Measurements from ENCODE around the gene RPS2.

The RPS2 gene

DNA sequence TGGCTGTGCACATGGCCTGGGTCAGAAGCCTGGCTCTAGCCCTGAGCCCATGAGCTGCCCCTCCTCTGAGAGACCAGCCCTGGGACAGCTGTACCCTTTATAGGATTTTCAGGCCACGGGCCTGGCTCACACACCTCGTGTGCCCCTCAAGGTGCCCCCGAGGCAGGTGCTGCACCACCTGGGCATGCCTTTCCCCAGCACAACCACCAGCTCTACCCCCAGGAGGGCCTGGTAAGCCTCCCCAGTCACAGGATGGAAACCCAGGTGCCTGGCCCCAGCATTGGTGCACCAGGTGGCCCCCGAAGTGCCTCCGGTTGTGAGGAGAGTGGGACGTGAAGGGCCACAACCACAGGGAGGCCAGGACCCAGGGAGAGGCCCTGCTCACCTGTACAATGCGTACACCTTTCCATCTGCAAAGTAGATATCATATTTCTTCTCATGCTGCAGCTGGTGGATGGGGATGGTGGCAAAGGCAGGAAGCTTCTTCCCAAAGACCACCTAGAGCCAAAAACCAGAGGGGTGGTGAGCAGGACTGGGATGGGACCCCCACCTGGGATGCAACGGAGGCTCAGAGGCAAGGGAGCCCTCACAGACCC, 38.7 kb upstream of the RPS2 start:
- no peaks in the 10 kb centered on the region for H3K9me3 ChIP-seq (ENCODE audit: insufficient read depth, low read length)
- TF ChIP-seq YY1 (IDR thresholded peaks at IDR 0.05; ENCODE audit: insufficient read depth, insufficient read length) (no peak), SUZ12 (IDR thresholded peaks at IDR 0.05; ENCODE audit: extremely low read depth, insufficient read depth, insufficient read length) (no peak), ZNF274 (IDR thresholded peaks at IDR 0.05; ENCODE audit: low read depth, low read length) (no peak)
- no peak overlapping the region for H3K4me3 ChIP-seq (ENCODE audit: insufficient read length, low read depth)
- H3K4me1 ChIP-seq (ENCODE audit: insufficient read depth, insufficient read length): peaks cover 38% of the 10 kb centered on the region
- no peak for DNase-seq (ENCODE audit: low read depth, low spot score)
- no peaks in the 10 kb centered on the region for H3K27me3 ChIP-seq (ENCODE audit: insufficient read depth, insufficient read length)
- H3K36me3 ChIP-seq (ENCODE audit: insufficient read depth, insufficient read length, low read length): peaks cover 90% of the 10 kb centered on the region
- peak overlapping the region; percentile 78 for H3K9ac ChIP-seq (ENCODE audit: insufficient read length, low read depth)

- Histone ChIP-seq H3K9ac (ENCODE audit: insufficient read length, low read depth) (peak overlapping the region; percentile 78), H3K4me3 (ENCODE audit: insufficient read length, low read depth) (no peak overlapping the region), H3K9me3 (ENCODE audit: insufficient read depth, low read length) (no peaks in the 10 kb centered on the region), H3K36me3 (ENCODE audit: insufficient read depth, insufficient read length, low read length) (peaks cover 90% of the 10 kb centered on the region), H3K27me3 (ENCODE audit: insufficient read depth, insufficient read length) (no peaks in the 10 kb centered on the region), H3K4me1 (ENCODE audit: insufficient read depth, insufficient read length) (peaks cover 35% of the 10 kb centered on the region)
- TF ChIP-seq YY1 (IDR thresholded peaks at IDR 0.05; ENCODE audit: insufficient read depth, insufficient read length): no peak
- TF ChIP-seq ZNF274 (IDR thresholded peaks at IDR 0.05; ENCODE audit: low read depth, low read length): no peak
- no peak for TF ChIP-seq SUZ12 (IDR thresholded peaks at IDR 0.05; ENCODE audit: extremely low read depth, insufficient read depth, insufficient read length)
- no peak for DNase-seq (ENCODE audit: low read depth, low spot score)
These were observed 38.0 kb upstream of the RPS2 start for GRCh38 chr16:2002406-2003230.

GRCh38 chr16:2001456-2002355, 37.1 kb upstream of the RPS2 start:
- Histone ChIP-seq H3K4me3 (ENCODE audit: insufficient read length, low read depth) (no peak overlapping the region), H3K9ac (ENCODE audit: insufficient read length, low read depth) (no peak overlapping the region), H3K27me3 (ENCODE audit: insufficient read depth, insufficient read length) (no peaks in the 10 kb centered on the region), H3K4me1 (ENCODE audit: insufficient read depth, insufficient read length) (peaks cover 27% of the 10 kb centered on the region), H3K9me3 (ENCODE audit: insufficient read depth, low read length) (no peaks in the 10 kb centered on the region), H3K36me3 (ENCODE audit: insufficient read depth, insufficient read length, low read length) (peaks cover 90% of the 10 kb centered on the region)
- no peak for DNase-seq (ENCODE audit: low read depth, low spot score)
- no peak for TF ChIP-seq SUZ12 (IDR thresholded peaks at IDR 0.05; ENCODE audit: extremely low read depth, insufficient read depth, insufficient read length)
- TF ChIP-seq ZNF274 (IDR thresholded peaks at IDR 0.05; ENCODE audit: low read depth, low read length): no peak
- TF ChIP-seq YY1 (IDR thresholded peaks at IDR 0.05; ENCODE audit: insufficient read depth, insufficient read length): no peak

GRCh38 chr16:2001035-2001434, 36.4 kb upstream of the RPS2 start:
- no peaks in the 10 kb centered on the region for H3K27me3 ChIP-seq (ENCODE audit: insufficient read depth, insufficient read length)
- H3K4me3 ChIP-seq (ENCODE audit: insufficient read length, low read depth): no peak overlapping the region
- no peak for DNase-seq (ENCODE audit: low read depth, low spot score)
- H3K36me3 ChIP-seq (ENCODE audit: insufficient read depth, insufficient read length, low read length): peaks cover 90% of the 10 kb centered on the region
- TF ChIP-seq ZNF274 (IDR thresholded peaks at IDR 0.05; ENCODE audit: low read depth, low read length) (no peak), YY1 (IDR thresholded peaks at IDR 0.05; ENCODE audit: insufficient read depth, insufficient read length) (no peak), SUZ12 (IDR thresholded peaks at IDR 0.05; ENCODE audit: extremely low read depth, insufficient read depth, insufficient read length) (no peak)
- H3K4me1 ChIP-seq (ENCODE audit: insufficient read depth, insufficient read length): peaks cover 21% of the 10 kb centered on the region
- H3K9me3 ChIP-seq (ENCODE audit: insufficient read depth, low read length): no peaks in the 10 kb centered on the region
- no peak overlapping the region for H3K9ac ChIP-seq (ENCODE audit: insufficient read length, low read depth)

DNA sequence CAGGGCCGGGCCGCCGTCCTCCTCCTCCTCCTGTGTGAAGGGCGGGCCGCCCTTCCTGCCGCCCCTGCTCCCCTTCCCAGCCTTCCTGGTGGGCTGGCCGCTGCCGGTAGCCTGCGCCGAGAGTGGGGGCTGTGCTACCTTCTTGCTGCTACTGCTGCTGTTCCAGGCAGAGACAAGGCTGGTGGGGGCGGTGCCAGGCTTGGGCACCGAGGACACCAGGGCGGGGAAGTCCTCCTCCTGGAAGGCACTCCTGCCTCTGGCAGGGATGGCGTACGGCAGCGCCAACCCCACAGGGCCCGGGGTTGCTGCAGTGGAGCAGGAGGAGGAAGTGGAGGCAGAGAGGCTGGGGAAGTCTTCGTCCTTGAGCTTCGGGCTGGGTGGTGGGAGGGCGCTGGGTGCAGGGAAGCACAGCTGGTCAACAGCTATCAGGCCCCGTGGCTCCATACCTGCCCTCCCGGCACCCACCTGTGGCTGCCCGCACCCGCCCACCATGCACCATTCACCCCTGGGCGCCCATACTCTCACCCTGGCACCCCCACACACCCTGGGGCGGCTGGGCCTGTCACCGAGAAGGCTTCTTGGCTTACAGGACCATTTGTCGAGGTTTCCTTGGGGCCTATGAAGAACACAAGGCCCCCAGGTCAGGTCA, 35.4 kb upstream of the RPS2 start:
- TF ChIP-seq YY1 (IDR thresholded peaks at IDR 0.05; ENCODE audit: insufficient read depth, insufficient read length) (no peak), ZNF274 (IDR thresholded peaks at IDR 0.05; ENCODE audit: low read depth, low read length) (no peak), SUZ12 (IDR thresholded peaks at IDR 0.05; ENCODE audit: extremely low read depth, insufficient read depth, insufficient read length) (no peak)
- Histone ChIP-seq H3K27me3 (ENCODE audit: insufficient read depth, insufficient read length) (no peaks in the 10 kb centered on the region), H3K9me3 (ENCODE audit: insufficient read depth, low read length) (no peaks in the 10 kb centered on the region), H3K4me3 (ENCODE audit: insufficient read length, low read depth) (no peak overlapping the region), H3K4me1 (ENCODE audit: insufficient read depth, insufficient read length) (peaks cover 19% of the 10 kb centered on the region), H3K9ac (ENCODE audit: insufficient read length, low read depth) (no peak overlapping the region), H3K36me3 (ENCODE audit: insufficient read depth, insufficient read length, low read length) (peaks cover 89% of the 10 kb centered on the region)
- no peak for DNase-seq (ENCODE audit: low read depth, low spot score)

- peaks cover 81% of the 10 kb centered on the region for H3K36me3 ChIP-seq (ENCODE audit: insufficient read depth, insufficient read length, low read length)
These were observed 34.5 kb upstream of the RPS2 start for GRCh38 chr16:1998852-1999801.

More at GRCh38 chr16:1998852-1999801, 34.5 kb upstream of the RPS2 start:
- no peaks in the 10 kb centered on the region for H3K9me3 ChIP-seq (ENCODE audit: insufficient read depth, low read length)
- TF ChIP-seq SUZ12 (IDR thresholded peaks at IDR 0.05; ENCODE audit: extremely low read depth, insufficient read depth, insufficient read length): no peak
- TF ChIP-seq ZNF274 (IDR thresholded peaks at IDR 0.05; ENCODE audit: low read depth, low read length): no peak
- TF ChIP-seq YY1 (IDR thresholded peaks at IDR 0.05; ENCODE audit: insufficient read depth, insufficient read length): no peak
- no peak overlapping the region for H3K4me3 ChIP-seq (ENCODE audit: insufficient read length, low read depth)
- peaks cover 10% of the 10 kb centered on the region for H3K4me1 ChIP-seq (ENCODE audit: insufficient read depth, insufficient read length)
- no peak for DNase-seq (ENCODE audit: low read depth, low spot score)
- no peaks in the 10 kb centered on the region for H3K27me3 ChIP-seq (ENCODE audit: insufficient read depth, insufficient read length)
- no peak overlapping the region for H3K9ac ChIP-seq (ENCODE audit: insufficient read length, low read depth)
